Kidney epithelial cell (primary cell): ENCODE data around the gene TRIO. TPM values are rescaled to one million over a fixed set of nuclear protein-coding genes. Genes with fewer than 3 reads are reported as not detected.

Source experiments
- DNase-seq: peaks from one replicate; pipeline ENCODE4 v3.0.0-alpha.2; 2010; ENCODE audit warnings: low read depth
- H3K27me3 ChIP-seq: 2 replicates; pipeline ENCODE4 v1.6.0; 2011; ENCODE audit warnings: low read length; ENCODE audit not compliant: control insufficient read depth, insufficient read depth
- H3K36me3 ChIP-seq: 2 replicates; pipeline ENCODE4 v1.5.1; 2011; ENCODE audit warnings: low read length; ENCODE audit not compliant: control insufficient read depth, insufficient read depth
- H3K4me3 ChIP-seq: 2 replicates; pipeline ENCODE4 v1.5.1; 2011; ENCODE audit warnings: low read depth, mild to moderate bottlenecking, control low read depth, low read length
- total RNA-seq: library from RNA; depleted of rRNA; stranded (reverse); fragments of >200 nt; gene quantifications from 2 replicates; pipeline ENCODE4 v1.2.3, GENCODE V29; 2015
- TF ChIP-seq, protein P1 (sequence below): IDR thresholded peaks from 2 replicates; pipeline ENCODE4 v1.5.1; 2011; ENCODE audit warnings: mild to moderate bottlenecking, moderate library complexity, low read length, control low read depth, inconsistent platforms; ENCODE audit not compliant: insufficient read depth, poor library complexity, severe bottlenecking

The TRIO gene
- total RNA-seq, 1 donor from 2014 or later: 174 TPM

DNA sequence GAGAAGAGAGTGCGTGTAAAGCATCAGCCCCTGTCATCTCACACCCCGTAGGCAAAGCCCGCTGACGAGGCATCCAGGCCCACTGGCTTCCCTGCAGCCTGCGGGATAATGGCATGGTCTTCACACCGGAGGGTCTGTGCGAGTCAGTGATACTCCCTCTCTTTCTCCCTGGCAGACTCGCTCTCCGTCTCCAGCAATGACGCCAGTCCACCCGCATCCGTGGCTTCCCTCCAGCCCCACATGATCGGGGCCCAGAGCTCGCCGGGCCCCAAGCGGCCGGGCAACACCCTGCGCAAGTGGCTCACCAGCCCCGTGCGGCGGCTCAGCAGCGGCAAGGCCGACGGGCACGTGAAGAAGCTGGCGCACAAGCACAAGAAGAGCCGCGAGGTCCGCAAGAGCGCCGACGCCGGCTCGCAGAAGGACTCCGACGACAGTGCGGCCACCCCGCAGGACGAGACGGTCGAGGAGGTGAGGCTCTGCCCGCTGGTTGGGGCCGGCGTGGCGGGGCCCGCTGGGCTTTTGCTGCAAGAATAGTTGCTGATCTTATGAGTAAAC is 317.8 kb downstream of the TRIO start:
- Histone ChIP-seq H3K27me3 (no peaks in the 10 kb centered on the region), H3K36me3 (peaks cover 8% of the 10 kb centered on the region), H3K4me3 (no peak overlapping the region)
- TF ChIP-seq, protein P1, sequence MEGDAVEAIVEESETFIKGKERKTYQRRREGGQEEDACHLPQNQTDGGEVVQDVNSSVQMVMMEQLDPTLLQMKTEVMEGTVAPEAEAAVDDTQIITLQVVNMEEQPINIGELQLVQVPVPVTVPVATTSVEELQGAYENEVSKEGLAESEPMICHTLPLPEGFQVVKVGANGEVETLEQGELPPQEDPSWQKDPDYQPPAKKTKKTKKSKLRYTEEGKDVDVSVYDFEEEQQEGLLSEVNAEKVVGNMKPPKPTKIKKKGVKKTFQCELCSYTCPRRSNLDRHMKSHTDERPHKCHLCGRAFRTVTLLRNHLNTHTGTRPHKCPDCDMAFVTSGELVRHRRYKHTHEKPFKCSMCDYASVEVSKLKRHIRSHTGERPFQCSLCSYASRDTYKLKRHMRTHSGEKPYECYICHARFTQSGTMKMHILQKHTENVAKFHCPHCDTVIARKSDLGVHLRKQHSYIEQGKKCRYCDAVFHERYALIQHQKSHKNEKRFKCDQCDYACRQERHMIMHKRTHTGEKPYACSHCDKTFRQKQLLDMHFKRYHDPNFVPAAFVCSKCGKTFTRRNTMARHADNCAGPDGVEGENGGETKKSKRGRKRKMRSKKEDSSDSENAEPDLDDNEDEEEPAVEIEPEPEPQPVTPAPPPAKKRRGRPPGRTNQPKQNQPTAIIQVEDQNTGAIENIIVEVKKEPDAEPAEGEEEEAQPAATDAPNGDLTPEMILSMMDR: no peak
- DNase-seq: no peak

DNA sequence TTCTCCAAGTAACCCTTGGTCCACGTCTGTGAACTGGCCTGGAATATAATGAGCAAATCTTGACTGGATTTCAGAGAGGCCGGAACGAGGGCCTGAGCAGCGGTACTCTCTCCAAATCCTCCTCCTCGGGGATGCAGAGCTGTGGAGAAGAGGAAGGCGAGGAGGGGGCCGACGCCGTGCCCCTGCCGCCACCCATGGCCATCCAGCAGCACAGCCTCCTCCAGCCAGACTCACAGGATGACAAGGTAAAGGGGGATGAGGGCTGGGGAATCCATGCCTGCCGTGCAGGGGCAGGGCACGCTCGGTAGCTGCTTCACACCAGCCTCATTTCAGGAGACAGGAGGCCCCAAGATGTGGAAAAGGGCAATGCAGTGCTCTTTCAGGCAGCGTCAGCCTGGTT is 319.5 kb downstream of the TRIO start:
- no peak overlapping the region for H3K4me3 ChIP-seq
- TF ChIP-seq, protein P1: no peak
- no peak for DNase-seq
- H3K36me3 ChIP-seq: peaks cover 7% of the 10 kb centered on the region
- no peaks in the 10 kb centered on the region for H3K27me3 ChIP-seq

DNA sequence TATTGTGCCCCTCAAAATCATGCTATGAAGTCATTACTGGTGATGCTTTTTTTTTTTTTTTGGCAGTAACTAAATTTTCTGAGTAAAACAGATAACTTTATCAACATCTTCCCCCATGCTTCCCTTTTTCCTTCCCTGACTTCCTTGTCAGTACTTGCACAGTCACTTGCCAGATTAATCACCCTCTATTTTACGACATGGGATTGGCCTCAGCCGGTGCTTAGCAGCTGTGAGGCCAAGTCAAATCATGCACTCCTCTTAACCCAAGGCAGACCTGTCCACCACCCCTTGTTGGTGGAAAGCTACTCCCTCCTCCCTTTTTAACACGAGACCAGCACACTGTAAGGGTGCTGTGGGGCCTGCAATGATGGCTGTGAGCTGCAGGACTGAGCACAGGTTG is 320.5 kb downstream of the TRIO start:
- DNase-seq: no peak
- Histone ChIP-seq H3K4me3 (no peak overlapping the region), H3K27me3 (no peaks in the 10 kb centered on the region), H3K36me3 (peaks cover 7% of the 10 kb centered on the region)
- TF ChIP-seq, protein P1: no peak

DNA sequence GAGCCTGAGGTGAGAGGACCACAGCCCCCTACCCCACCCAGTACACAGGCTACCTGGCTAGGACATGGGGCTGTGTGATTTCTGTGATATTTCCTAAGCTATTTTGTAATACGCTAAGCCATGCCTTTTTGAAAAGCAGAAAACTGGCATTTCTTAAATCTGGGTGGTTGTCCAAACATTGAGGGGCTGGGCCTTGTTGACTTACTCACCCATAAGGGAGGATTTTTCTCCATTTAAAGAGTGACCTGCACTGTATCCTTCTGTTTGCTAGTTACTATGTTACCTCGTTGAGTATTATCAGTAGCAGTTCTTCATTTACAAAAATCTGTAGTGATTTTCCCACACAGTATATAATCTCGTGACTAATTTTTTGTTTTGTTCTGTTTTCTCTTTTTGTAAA is 321.0 kb downstream of the TRIO start:
- TF ChIP-seq, protein P1: no peak
- Histone ChIP-seq H3K36me3 (peaks cover 6% of the 10 kb centered on the region), H3K27me3 (no peaks in the 10 kb centered on the region), H3K4me3 (no peak overlapping the region)
- DNase-seq: no peak

DNA sequence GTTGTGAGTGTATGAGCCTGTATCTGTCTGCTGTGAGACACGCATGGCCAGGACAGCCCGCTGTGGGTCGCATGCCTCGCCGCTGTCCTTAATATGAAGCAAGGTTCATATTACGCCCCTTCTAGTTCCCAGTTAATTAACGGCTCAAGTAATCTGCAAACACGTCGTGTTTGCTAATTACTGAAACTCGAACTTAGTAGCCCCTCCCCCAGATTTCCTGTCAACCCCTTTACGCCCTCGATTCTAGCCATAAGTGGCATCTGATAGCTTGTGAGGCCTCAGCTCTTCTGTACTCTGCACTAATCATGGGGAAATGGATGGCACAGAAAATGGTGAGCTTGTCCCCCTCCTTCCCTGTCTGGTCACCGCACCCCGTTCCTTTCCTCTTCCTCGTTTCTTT is 321.5 kb downstream of the TRIO start:
- TF ChIP-seq, protein P1: no peak
- Histone ChIP-seq H3K4me3 (no peak overlapping the region), H3K27me3 (no peaks in the 10 kb centered on the region), H3K36me3 (peaks cover 6% of the 10 kb centered on the region)
- no peak for DNase-seq

DNA sequence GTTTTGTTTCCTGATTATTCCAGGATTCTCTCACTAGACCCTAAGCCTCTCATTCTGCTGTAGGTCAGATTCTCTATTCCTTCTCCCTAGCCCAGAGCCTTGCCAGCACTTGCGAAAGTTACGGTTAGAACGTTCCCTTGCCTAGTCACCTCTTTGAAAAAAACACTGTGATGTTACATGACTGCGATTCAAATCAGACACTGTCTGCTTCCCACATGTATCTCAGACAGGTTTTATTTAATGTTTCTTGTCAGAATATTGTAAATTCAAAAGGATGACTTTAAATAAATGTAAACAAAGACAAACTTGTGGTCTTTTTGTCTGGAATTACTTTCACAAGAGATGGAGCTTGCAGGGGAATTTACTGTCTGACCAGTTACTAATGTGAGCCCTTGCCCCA is 322.0 kb downstream of the TRIO start:
- no peak overlapping the region for H3K4me3 ChIP-seq
- TF ChIP-seq, protein P1: no peak
- H3K36me3 ChIP-seq: peaks cover 6% of the 10 kb centered on the region
- no peaks in the 10 kb centered on the region for H3K27me3 ChIP-seq
- no peak for DNase-seq
